HG03060 (cell line): Measurements from ENCODE around the gene PCDHB3.
"Not testable (repeated sequence)": the region's sequence is repeated elsewhere in the genome, so short reads cannot be mapped to it uniquely, and the experiment has no call there.

Source experiments
- ATAC-seq: cut with Tn5 transposase; IDR thresholded peaks from one replicate; pipeline ENCODE4 v1.9.1; 2021; ENCODE audit warnings: low read depth, moderate number of reproducible peaks; ENCODE audit not compliant: unreplicated experiment

PCDHB3 gene

DNA sequence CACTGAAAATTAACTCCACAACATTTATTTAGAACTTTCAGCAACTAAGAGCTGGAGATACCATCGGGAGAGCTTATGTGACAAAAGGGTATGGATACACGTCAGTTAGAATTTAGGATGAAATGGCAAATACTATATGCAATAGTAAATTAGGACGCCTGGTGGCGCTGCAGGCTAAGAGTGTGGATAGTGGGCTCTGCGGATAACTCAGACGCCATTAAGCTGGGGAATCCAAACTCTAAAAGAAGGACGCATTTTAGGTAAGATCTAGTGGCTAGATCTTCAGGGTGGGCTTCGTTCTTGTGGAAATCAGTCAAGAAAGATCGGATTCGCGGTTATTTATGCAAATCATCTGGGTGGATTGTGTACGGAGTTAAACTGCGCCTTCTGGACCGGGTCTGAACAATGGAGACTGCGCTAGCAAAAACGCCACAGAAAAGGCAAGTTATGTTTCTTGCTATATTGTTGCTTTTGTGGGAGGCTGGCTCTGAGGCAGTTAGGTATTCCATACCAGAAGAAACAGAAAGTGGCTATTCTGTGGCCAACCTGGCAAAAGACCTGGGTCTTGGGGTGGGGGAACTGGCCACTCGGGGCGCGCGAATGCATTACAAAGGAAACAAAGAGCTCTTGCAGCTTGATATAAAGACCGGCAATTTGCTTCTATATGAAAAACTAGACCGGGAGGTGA, 34.9 kb downstream of the PCDHB3 start, which contains the start of gene PCDHB5:
Gene PCDHB5 (plus strand): TSS at position 177 of the 688 bp plus-strand sequence. CDS start 229 bp downstream, at position 406.
- no peak for ATAC-seq

DNA sequence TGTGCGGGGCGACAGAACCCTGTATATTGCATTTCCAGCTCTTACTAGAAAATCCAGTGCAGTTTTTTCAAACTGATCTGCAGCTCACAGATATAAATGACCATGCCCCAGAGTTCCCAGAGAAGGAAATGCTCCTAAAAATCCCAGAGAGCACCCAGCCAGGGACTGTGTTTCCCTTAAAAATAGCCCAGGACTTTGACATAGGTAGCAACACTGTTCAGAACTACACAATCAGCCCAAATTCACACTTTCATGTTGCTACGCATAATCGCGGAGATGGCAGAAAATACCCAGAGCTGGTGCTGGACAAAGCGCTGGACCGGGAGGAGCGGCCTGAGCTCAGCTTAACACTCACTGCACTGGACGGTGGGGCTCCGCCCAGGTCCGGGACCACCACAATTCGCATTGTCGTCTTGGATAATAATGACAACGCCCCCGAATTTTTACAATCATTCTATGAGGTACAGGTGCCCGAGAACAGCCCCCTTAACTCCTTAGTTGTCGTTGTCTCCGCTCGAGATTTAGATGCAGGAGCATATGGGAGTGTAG, 35.5 kb downstream of the PCDHB3 start:
- no peak for ATAC-seq

DNA sequence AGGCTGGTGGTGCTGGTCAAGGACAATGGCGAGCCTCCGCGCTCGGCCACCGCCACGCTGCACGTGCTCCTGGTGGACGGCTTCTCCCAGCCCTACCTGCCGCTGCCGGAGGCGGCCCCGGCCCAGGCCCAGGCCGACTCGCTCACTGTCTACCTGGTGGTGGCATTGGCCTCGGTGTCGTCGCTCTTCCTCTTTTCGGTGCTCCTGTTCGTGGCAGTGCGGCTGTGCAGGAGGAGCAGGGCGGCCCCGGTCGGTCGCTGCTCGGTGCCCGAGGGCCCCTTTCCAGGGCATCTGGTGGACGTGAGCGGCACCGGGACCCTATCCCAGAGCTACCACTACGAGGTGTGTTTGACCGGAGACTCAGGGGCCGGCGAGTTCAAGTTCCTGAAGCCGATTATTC, 37.1 kb downstream of the PCDHB3 start:
- ATAC-seq = not testable (repeated sequence)

DNA sequence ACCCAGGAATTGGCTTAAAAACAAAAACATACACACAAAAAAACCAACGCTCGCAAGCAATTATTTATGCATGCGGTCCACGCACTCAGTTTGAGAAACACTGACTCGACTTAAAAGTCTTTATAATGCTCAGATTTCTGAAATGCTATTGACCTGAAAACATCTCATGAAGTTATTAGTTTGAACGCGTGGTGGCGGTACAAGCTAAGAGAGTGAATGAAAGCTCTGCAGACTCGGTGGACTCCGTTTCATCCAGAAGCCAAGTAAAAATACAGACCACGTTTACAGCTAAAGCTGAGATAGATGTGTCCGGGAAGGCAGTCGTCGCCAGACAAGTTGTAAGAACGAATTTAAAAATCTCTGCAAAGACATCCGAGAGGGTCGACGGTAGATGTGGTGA, 49.5 kb downstream of the PCDHB3 start, which contains the start of gene PCDHB6:
Gene PCDHB6 (plus strand): TSS at position 246 of the 400 bp plus-strand sequence. CDS start 201 bp downstream, outside the sequence.
- ATAC-seq = no peak

DNA sequence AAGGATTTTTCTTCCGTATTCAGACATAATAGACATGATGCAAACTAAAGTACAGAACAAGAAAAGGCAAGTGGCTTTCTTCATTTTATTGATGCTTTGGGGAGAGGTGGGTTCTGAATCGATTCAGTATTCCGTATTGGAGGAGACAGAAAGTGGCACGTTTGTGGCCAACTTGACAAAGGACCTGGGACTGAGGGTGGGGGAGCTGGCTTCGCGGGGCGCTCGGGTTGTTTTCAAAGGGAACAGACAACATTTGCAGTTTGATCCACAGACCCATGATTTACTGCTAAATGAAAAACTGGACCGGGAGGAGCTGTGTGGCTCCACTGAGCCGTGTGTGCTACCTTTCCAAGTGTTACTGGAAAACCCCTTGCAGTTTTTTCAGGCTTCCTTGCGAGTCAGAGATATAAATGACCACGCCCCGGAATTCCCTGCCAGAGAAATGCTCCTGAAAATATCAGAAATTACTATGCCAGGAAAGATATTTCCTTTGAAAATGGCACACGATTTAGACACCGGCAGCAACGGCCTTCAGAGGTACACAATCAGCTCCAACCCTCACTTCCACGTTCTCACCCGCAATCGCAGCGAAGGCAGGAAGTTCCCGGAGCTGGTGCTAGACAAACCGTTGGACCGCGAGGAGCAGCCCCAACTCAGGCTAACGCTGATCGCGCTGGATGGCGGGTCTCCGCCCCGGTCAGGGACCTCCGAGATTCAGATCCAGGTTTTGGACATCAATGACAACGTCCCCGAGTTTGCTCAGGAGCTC, 50.1 kb downstream of the PCDHB3 start:
- no peak for ATAC-seq

DNA sequence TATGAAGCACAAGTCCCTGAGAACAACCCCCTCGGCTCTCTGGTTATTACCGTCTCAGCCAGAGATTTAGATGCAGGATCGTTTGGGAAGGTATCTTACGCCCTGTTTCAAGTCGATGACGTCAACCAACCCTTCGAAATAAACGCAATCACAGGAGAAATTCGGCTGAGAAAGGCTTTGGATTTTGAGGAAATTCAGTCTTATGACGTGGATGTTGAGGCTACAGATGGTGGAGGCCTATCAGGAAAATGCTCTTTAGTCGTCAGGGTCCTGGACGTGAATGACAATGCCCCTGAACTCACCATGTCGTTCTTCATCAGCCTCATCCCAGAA, 50.7 kb downstream of the PCDHB3 start:
- ATAC-seq = no peak

DNA sequence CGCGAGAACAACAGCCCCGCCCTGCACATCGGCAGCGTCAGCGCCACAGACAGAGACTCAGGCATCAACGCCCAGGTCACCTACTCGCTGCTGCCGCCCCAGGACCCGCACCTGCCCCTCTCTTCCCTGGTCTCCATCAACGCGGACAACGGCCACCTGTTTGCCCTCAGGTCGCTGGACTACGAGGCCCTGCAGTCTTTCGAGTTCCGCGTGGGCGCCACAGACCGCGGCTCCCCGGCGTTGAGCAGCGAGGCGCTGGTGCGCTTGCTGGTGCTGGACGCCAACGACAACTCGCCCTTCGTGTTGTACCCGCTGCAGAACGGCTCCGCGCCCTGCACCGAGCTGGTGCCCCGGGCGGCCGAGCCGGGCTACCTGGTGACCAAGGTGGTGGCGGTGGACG, 51.4 kb downstream of the PCDHB3 start:
- ATAC-seq = not testable (repeated sequence)

DNA sequence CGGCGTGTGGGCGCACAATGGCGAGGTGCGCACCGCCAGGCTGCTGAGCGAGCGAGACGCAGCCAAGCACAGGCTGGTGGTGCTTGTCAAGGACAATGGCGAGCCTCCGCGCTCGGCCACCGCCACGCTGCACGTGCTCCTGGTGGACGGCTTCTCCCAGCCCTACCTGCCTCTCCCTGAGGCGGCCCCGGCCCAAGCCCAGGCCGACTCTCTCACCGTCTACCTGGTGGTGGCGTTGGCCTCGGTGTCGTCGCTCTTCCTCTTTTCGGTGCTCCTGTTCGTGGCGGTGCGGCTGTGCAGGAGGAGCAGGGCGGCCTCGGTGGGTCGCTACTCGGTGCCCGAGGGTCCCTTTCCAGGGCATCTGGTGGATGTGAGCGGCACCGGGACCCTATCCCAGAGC, 51.8 kb downstream of the PCDHB3 start:
- not testable (repeated sequence) for ATAC-seq
